Stimulated activated naive CD4-positive, alpha-beta T cell (primary cell): ENCODE data around the gene HTR1D.
"Not testable (repeated sequence)": the region's sequence is repeated elsewhere in the genome, so short reads cannot be mapped to it uniquely, and the experiment has no call there.

Experiments used
- DNase-seq, 6 experiments: peaks; one replicate each; lab custom pipeline; 2025; lab: John Stamatoyannopoulos, UW

The HTR1D gene, protein sequence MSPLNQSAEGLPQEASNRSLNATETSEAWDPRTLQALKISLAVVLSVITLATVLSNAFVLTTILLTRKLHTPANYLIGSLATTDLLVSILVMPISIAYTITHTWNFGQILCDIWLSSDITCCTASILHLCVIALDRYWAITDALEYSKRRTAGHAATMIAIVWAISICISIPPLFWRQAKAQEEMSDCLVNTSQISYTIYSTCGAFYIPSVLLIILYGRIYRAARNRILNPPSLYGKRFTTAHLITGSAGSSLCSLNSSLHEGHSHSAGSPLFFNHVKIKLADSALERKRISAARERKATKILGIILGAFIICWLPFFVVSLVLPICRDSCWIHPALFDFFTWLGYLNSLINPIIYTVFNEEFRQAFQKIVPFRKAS

DNA sequence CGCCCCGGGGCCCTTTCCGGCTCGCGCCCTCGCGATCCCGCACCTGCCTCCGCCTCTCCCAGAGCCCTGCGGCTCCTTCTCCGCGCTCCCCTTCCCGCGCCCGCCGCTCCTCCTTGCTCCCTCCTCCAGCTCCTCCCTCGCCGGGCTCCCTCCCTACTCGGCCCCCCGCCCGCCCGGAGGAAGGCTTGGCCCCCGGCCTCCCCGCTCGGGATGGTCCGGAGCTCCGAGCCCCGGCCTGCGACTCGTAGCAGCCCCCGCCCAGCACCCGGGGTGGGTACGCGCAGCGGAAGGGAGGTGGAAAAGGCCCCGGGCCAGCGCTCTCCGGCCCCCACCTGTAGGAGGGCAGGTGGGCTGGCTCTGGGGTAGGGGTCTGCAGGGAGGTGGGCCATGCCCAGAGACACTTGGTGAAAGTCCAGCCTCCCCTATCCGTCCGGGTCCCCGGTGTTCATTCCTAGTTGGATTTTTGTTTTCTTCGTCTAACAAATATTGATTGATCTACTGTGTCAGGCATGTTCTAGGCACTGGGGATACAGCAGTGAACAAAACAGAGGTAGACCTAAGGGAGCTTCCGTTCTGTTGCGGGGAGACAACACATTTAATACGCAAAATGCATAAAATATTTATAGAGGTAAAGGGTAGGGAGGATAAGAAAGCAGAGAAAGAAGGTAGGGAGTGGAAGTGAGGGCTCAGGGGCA, at the start of gene HTR1D:
TSS of gene HTR1D (minus strand) at position 82 of the 695 bp plus-strand sequence. CDS start 23,283 bp downstream, outside the sequence.
- DNase-seq = peak in 1 of 6 experiments; percentile 9

DNA sequence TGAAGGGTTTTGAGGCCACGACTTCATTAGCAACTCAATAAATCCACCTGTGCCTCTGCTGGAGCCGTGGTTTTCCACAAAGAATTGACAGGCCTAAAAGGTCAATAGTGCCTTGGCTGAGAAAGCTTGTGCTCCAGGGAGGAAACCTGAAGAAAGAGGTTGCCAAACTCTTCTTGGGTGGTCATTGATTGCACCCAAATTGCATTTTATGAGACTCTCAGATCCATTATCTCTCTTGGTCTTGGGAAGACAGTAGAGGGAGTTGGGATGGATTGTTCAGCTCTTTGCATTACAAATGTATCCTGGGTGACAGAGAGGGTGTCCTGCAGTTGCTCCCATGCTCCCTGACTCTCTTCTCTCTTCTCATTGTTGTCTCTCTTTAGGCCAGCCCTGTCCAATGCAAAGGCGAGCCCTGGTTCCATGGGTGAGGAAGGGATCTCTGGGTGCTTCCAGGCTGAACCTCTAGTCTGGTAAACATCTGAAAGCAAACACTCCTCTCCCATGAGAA, 46.1 kb upstream of the HTR1D start:
- DNase-seq = no peak

- not testable (repeated sequence) for DNase-seq
Measured at GRCh38 chr1:23258082-23258481, 40.8 kb upstream of the HTR1D start.

DNA sequence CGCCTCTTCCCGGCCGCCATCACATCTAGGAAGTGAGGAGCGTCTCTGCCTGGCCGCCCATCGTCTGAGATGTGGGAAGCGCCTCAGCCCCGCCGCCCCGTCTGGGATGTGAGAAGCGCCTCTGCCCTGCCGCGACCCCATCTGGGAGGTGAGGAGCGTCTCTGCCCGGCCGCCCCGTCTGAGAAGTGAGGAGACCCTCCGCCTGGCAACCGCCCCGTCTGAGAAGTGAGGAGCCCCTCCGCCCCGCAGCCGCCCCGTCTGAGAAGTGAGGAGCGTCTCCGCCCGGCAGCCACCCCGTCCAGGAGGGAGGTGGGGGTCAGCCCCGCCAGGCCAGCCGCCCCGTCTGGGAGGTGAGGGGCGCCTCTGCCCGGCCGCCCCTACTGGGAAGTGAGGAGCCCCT, 40.1 kb upstream of the HTR1D start:
- DNase-seq = not testable (repeated sequence)

GRCh38 chr1:23254584-23254983, 37.3 kb upstream of the HTR1D start:
- DNase-seq = no peak

- no peak for DNase-seq
Measured at GRCh38 chr1:23251812-23252211, 34.5 kb upstream of the HTR1D start.

DNA sequence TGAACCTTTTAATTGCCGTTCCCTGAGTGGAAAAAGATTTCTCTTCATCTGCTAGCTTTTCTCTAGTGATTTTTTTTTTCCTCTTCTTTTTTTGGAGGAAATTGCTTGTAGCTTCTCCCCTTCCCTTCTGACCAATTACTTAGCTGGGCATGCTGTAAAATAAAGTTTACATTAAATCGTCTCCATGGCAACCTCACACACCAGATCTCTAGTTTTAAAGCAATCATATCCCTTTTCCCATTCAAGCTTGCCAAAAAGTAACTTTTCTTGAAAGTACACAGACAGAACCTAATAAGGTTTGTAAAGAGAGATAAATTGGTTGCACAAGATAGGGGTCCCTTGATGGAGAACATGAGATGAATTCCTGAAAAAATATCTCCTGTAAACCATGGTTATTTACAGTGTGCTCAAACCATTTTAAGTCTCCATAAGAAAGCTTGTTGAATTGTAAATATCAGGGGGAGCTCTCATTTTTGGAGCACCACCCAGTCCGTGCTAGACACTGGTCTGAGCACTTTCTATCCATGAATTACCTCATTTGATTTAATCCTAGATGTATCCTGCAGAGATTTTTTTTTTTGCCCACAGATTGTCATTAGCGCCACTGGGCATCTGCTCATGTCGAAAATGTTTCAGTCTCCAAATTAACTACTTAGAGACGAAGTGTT, 32.6 kb upstream of the HTR1D start:
- no peak for DNase-seq

DNA sequence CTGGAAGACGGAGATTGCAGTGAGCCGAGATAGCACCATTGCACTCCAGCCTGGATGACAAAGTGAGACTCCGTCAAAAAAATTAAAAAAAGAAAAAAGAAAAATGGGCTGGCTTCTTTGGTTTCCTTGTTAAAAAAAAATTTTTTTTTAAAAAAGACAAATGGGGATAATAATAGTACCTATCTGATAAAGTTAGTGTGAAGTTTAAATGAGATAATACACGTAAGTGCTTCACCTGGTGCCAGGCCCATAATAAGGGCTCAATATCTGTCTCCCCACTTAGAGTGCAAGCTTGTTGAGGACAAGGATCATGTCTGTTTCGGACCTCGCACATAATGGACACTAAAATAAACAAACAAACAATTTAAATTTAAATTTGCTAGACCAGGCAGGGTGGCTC, 30.0 kb upstream of the HTR1D start:
- DNase-seq = no peak

DNA sequence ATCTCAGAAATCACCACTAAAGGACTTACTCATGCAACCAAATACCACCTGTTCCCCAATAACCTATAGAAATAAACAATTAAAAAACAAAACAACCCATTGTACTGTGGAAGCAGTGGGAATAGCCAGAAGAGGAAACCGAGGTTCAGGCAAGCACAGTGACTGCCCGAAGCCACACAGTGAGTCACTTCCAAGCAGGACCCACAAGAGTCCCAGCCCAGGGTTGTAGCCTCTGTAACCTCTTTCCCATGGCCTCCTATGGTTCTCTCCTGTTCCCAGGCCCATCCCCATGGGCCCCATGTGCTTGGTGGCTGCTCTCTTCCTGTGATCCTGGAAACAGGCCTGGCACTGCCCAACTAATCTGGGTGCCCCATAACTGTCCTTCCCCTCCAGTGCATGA, 29.0 kb upstream of the HTR1D start:
- no peak for DNase-seq

GRCh38 chr1:23244256-23244761, 27.0 kb upstream of the HTR1D start:
- no peak for DNase-seq

GRCh38 chr1:23242414-23242813, 25.1 kb upstream of the HTR1D start:
- DNase-seq = no peak

- DNase-seq = no peak
Measured at GRCh38 chr1:23239638-23240295, 22.5 kb upstream of the HTR1D start.

DNA sequence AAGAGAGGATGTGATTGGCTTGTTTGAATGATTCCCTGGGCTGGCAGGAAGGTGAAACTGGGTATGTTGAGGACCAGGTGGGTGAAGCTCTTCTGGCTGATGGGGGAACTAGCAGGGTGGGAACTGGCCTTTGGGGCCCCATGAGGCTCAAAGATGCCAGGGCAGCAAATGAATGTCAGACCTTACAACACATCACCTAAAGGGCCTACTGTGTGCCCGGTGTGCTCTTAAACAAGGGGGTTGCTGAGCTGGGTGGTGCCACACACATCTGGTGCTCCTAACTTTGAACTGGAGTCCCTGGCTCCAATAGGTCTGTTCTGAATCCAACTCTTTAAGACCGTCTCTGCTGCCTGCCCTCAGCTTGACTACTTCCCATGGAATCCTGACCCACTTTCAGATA, 21.3 kb upstream of the HTR1D start:
- no peak for DNase-seq

DNA sequence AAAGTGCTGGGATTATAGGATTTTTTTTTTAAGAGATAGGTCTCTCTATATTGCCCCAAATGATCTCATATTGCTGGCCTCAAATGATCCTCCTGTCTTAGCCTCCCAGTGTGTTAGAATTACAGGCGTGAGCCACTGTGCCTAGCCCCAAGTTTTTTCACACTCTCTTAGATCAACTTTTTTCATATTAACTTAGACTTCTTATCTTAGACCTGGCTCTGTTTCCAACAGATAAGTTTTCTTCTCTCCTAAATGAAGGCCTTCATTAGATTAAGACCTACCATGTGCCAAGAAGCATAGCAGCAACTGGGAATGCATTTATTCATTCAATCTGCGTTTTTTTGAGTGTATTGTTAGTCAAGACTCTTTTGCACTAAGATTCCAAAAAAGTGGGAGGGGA, 20.2 kb upstream of the HTR1D start:
- no peak for DNase-seq

DNA sequence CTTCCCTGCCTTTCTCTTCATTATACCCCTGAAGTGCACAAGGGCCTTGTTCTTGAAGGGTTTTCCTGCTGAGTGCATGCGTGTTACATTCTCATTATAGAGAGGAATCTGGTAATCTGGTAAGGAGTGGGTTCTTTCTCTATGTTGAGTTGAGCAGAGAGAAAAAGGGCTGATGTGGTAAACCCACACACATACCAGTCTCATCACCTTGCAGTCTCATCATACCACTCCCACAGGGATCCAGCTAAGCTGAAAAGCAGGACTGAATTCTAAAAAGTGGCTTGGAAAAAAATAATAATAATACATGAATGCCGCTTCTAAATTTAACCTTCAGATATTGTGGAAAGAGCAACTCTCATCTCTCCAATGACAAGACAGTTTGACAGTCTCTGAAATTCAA, 10.5 kb upstream of the HTR1D start:
- no peak for DNase-seq

DNA sequence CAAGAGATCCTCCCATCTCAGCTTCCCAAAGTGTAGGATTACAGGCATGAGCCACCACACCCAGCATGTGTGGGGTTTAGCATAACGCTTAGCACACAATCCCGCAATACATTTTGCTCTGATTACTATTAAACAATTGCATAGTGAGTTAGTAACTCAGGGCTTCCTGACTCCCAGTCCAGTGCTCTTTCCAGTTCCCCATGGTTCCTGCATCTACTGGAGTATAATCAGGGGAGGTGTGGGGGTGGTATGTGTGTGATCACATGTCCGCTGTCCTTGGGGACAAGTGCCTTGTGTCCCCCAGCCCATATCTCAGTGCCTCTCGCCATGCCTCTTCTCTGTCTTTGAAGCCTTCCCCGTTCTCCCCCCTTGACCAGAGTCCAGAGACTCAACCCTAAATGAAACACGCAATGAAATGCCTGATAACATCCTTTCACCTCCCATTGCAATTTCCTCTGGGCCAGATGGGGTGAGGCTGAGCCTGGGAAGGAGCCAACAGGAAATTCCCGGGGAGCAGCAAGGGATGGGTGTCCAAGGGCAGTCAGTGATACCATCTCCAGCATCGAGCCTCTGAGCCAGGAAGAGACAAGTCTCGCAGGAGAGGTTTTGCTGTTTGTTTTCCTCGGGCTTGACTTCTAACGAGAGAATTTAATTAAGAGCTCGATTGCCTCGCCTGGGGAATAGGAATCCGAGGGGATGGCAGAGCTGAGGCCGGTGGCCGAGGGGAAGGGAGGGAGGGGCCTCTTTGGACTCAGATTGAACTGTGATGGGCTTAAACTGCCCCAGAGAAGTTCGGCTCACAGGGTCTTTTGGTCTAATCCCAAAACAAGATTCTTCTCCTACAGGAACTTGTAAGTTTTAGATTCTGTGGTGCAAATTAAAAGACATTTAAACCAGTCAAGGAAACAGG, 7.7 kb upstream of the HTR1D start:
- no peak for DNase-seq

GRCh38 chr1:23223963-23224362, 6.7 kb upstream of the HTR1D start:
- DNase-seq = not testable (repeated sequence)

GRCh38 chr1:23223490-23223951, 6.2 kb upstream of the HTR1D start:
- DNase-seq = not testable (repeated sequence)

DNA sequence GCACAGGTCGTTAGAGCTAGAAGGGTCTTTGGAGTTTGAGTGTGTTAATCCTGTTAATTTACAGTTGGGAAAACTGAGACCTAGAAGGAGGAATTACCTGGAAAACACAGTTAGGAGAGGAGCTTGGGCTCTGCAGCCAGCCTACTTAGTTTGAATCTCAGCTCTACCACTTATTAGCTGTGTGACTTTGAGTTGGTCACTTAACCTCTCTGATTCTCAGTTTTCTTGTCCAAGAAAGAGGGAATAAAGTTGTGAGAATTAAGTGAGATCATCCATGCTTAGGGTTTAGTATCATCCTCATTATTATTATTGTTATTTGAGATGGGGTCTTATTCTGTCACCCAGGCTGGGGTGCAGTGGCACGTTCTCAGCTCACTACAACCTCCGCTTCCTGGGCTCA, 5.4 kb upstream of the HTR1D start:
- DNase-seq = no peak

DNA sequence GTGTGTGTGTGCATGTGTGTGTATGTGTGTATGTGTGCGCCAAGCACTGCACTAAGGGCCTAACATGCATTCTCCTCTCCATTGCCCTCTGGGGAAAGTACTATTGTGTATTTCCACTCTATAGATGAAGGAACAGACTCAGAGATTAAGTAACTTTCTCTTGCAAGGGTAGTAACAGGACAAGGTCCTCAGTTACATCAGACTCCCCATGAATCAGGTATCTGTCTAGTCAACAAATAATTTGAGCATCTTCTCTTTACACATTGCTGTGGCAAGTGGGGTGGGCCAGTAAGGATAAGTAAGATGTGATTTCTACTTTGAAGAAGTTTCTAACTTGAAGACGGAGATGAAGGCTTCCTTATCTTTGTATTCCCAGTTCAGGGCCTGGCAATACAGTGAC, 5.0 kb upstream of the HTR1D start:
- DNase-seq = no peak

DNA sequence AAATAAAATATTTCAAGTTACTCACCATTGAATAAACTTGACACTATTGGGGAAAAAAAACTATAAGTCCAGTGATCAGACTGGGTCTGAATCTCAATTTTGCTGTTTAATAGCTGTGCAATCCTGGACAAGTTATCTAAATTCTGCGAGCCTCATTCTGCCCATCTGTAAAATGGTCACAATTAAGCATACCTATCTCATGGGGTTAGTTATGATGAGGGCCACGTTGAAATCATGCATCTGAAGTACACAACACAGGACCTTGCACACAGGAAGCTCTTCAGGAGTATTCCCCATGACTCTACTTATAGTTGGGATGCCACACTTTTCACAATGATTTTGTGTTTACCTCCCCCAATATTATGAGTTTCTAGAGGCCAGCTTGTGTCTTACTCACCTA, 3.8 kb upstream of the HTR1D start:
- no peak for DNase-seq
